AG08395 (cell line): ENCODE results near the gene PCNX1.
"Not testable (repeated sequence)": the region's sequence is repeated elsewhere in the genome, so short reads cannot be mapped to it uniquely, and the experiment has no call there.

Experiments used
- DNase-seq: peaks from one replicate; pipeline ENCODE4 v3.0.0; 2012; ENCODE audit warnings: mixed read lengths, low spot score

The PCNX1 gene

DNA sequence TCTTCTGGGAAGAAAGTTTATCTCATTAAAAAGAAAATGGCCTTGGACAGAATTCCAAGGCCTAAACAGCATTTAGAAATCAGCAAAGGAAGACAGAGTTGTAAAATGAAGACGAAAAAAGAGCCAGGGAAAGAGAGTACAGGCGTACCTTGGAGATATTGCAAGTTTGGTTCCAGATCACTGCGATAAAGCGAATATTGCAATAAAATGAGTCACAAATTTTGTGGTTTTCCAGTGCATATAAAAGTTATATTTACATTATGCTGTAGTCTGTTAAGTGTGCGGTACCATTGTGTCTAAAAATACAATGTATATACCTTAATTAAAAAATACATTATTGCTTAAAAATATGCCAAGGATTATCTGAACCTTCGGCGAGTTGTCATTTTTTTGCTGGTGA, 9.0 kb downstream of the PCNX1 start:
- DNase-seq = no peak

DNA sequence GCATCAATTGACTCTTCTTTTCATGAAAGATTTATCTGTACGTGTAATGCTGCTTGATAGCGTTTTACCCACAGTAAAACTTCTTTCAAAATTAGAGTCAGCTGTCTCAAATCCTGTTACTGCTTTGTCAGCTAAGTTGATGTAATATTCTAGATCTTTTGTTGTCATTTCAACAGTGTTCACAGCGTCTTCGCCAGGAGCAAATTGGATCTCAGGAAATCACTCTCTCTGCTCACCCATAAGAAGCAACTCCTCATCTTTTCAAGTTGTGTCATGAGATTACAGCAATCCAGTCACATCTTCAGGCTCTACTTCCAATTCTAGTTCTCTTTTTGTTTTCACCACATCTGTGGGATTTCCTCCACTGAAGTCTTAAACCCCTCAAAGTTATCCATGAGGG, 9.5 kb downstream of the PCNX1 start:
- DNase-seq = no peak

DNA sequence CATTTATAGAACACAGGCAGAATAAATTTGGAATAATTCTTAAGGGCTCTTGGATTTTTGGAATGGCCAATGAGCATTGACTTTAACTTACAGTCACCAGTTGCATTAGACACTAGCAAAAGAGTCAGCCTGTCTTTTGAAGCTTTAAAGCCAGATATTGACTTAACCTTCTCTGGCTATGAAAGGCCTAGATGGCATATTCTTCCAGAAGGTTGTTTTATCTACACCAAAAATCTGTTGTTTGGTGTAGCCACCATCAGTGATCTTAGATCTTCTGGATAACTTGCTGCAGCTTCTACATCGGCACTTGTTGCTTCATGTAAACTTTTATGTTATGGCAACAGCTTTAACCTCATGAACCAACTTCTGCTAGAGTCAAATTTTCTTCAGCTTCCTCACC, 10.4 kb downstream of the PCNX1 start:
- DNase-seq = no peak

DNA sequence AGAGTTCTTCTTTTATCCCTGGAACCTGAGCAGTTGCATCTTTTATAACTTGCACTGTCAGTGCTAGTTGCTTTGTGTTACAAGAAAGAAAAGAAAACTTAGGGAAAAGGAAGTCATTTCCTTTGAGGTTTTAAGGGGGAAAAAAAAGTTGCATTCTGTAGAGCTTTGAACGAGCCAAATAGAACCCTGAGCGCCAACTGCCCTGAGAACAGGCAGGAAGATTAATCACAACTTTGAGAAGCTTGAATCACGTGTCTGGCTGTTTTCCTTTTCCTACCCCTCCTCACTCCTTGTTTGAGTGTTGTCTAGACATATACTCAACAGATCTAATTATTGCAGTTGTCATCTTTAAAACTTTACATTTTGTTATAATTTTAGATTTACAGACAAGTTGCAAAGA, 12.5 kb downstream of the PCNX1 start:
- DNase-seq = no peak

DNA sequence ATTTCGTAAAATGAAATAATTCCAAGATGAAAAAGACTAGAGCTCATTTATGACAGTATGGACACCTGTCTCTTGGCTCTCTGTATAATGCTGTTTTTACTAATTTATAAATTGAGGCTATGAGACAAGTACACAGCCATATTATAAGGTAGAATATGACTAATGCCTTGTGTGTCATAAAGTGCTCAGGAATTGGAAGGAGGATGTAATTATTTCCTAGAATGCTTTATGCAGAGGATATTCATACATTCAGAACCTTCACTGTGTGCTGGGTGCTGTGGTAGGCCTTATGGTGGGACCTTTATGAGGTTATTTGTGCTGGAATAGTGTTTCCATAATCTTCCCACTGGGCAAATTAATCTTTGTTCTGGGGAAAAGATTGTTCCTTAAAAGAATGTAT, 13.3 kb downstream of the PCNX1 start:
- DNase-seq = no peak

DNA sequence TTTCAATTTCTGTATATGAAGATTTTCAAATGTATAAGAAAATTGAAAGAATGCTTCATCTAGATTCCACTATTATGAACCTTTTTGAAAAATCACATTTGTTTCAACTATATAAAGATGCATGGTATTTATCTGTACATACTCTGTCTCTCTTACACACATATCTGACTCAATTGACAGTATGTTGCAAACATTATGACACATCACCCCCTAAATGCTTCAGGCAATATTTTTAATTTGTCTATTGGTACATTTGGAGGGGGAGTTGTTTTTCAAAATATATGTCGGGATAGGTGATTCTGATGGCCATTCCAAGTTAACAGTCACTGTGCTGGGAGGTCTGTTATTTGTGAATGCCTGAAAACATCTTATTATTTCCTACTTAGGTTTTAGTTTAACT, 14.4 kb downstream of the PCNX1 start:
- DNase-seq = no peak

DNA sequence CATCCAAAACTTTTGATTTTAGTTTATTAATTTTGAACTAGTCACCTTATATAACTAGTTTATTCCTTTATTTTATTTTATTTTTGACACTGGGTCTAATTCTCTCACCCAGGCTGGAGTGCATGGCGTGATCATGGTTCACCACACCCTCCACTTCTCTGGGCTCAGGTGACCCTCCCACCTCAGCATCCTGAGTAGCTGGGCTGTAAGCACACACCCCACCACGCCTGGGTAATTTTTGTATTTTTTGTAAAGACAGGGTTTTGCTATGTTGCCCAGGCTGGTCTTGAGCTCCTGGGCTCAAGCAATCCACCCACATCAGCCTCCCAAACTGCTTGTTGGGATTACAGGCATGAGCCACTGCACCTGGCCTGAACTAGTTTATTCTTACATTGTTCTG, 17.3 kb downstream of the PCNX1 start:
- DNase-seq = no peak

DNA sequence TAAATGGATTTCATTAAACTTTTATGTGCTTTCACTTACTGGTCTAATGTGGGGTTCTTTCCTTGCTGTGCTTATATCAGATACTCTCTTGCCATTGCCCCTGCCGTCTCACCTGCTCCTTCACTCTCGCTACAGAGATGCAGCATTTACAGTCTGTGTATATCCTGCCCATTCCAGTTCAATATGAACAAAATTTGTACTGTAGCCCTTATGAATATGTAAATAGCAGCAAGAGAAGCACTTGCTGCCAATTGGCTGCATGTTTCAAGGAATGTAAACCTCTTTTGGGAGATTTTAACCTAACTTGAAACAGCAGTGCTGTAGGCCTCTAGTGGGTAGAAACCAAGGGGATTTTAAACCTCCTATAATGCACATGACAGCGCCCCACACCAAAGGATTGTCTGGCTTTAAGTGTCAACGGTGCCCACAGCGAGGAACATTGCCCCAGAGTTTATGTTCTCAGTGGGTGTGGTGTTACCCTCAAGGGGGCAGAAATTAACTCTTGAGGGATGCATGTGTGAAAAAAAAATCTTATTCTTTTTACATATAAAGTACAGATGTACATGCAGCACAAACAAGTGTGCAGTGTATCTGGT, 19.1 kb downstream of the PCNX1 start:
- DNase-seq = no peak

DNA sequence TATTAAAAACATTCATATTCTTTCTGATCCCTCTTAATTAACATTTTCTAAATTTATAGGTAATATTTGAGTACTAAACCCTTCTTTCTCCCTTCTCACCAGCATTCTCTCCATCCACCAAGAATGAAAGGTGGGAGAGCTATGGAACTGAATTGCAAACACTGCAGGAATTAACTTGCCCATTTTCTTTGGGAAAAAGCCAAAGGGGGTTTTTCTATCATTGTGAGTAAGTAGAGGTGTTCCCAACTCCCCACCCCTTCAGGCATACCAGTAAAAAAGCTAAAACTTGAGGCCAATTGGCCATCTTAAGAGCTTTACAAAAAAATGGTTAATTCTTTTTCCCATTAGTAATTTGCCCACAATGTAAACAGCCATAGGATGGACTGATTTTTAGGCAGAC, 23.7 kb downstream of the PCNX1 start:
- DNase-seq = no peak

DNA sequence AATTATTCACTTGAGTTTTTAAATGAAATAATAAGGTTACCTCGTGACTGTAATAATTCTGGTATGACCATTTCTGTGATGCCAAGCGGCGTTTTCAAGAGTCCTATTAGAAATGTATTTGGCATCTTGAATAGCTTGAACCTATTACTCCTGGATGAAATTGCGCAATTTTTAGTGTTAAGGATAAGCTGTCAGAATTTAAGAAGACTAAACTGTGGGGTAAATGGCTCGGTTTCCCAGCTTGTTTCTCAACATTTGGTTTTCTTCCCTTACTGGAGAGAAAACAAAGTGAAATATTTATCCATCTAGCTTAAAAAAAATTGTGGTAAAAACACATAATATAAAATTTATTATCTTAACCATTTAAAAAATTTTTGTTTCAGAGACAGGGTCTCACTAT, 26.8 kb downstream of the PCNX1 start:
- DNase-seq = no peak

DNA sequence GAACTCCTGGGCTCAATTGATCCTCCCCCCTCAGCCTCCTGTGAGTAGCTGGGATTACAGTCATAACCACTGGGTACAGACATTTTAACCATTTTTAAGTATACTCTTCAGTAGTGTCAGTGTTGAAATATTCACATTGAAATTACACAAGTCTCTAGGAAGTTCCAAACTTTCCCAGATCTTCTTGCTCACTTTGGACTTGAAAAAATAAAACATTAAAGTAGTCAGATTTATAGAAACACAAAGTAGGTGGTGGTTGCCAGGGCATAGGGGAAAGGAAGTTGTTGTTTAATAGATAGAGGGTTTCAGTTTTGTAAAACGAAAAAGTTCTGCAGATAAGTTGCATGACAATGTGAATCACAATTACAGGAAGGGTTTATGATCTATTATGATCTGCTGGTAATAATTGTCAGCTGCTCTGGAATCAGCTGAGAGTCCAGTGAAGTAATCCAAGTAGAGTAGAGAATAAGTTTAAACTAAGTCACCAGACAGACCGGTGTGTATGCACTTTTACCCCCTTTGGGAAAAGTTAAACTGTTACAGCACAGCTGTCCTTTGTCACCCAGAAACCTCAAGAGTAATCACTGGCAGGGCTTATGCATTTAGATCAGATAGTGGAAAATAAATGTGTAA, 27.4 kb downstream of the PCNX1 start:
- peak; percentile 53 for DNase-seq

DNA sequence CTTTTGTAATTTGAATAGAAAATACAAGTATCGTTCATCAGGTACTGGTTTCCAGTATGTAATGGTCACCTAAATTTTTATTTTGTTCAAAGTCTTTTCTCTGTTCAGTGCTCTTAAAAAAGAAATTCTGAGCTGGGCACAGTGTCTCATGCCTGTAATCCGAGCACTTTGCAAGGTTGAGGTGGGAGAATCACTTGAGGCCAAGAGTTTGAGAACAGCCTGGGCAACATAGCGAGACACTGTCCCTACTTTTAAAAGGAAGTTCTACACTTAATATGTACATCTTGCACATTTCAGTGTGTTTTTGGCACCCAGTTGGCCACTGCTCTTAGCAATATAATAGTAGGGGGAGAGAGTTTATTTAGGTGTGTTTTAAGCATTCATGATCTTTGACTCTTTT, 27.9 kb downstream of the PCNX1 start:
- no peak for DNase-seq

DNA sequence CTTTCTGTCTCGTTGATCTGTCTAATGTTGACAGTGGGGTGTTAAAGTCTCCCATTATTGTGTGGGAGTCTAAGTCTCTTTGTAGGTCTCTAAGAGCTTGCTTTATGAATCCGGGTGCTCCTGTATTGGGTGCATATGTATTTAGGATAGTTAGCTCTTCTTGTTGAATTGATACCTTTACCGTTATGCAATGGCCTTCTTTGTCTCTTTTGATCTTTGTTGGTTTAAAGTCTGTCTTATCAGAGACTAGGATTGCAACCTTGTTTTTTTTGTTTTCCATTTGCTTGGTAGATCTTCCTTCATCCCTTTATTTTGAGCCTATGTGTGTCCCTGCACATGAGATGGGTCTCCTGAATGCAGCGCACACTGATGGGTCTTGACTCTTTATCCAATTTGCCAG, 32.4 kb downstream of the PCNX1 start:
- DNase-seq = not testable (repeated sequence)

DNA sequence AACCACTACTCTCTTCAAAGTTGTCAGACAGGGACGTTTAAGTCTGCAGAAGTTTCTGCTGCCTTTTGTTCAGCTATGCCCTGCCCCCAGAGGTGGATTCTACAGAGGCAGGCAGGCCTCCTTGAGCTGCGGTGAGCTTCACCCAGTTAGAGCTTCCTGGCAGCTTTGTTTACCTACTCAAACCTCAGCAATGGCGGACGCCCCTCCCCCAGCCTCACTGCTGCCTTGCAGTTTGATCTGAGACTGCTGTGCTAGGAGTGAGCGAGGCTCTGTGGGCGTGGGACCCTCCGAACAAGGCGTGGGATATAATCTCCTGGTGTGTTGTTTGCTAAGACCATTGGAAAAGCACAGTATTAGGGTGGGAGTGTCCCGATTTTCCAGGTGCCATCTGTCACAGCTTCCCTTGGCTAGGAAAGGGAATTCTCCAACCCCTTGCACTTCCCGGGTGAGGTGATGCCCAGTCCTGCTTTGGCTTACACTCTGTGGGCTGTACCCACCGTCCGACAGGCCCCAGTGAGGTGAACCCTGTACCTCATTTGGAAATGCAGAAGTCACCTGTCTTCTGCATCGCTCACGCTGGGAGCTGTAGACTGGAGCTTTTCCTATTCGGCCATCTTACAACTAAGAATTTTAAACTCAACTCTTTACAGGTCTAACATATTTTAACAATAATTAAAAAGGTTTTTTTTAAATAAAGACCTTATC, 34.5 kb downstream of the PCNX1 start:
- DNase-seq = not testable (repeated sequence)

DNA sequence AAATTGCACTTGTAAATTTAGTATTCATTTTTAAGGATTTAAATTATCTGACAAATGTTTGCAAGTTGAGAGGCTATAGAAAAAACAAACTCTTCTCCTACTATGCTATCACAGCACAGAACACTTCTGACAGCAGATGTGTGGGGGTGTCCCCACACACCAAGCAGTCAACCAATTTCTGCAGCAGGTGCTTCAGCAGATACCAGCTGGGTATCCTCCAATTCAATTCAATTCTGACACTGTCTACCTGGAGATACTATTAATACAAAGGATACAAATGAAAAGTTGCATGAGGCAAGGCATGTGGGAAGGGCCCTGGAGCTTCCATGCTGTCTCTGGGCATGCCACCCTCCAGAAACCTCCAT, 35.1 kb downstream of the PCNX1 start:
- DNase-seq = no peak

DNA sequence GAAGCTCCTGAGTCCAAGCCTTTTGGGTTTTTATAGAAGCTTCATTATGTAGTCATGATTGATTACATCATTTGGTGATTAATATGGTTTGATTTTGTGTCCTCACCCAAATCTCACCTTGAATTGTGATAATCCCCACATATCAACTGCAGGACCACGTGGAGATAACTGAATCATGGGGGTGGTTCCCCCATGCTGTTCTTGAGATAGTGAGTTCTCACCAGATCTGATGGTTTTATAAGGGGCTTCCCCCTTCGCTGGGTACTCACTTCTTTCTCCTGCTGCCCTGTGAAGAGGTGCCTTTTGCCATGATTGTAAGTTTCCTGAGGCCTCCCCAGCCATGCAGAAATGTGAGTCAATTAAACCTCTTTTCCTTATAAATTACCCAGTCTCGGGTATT, 35.5 kb downstream of the PCNX1 start:
- not testable (repeated sequence) for DNase-seq

DNA sequence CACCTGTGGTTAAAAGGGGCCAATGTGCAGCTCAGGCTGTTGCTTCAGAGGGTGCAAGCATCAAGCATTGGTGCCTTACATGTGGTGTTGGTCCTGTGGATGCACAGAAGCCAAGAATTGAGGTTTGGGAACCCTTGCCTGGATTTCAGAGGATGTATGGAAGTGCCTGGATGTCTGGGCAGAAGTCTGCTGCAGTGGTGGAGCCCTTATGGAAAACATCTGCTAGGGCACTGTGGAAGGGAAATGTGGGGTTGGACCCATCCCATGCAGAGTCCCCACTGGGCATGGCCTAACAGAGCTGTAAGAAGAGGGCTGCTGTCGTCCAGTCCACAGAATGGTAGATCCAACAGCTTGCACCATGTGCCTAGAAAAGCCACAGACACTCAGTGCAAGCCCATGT, 36.6 kb downstream of the PCNX1 start:
- DNase-seq = no peak

DNA sequence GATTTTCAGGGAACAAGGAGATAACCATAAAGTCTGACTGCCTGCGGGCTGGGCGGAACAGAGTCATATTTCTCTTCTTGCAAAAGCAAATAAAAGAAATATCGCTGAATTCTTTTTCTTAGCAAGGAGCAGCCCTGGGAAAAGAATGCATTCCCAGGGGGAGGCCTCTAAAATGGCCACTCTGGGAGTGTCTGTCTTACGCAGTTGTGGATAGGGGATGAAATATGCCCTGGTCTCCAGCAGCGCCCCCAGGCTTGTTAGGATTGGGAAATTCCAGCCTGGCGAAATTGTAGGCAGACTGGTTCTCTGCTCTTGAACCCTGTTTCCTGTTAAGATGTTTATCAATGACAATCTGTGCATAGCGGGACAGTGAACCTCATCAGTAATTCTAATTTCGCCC, 40.5 kb downstream of the PCNX1 start:
- DNase-seq = no peak

DNA sequence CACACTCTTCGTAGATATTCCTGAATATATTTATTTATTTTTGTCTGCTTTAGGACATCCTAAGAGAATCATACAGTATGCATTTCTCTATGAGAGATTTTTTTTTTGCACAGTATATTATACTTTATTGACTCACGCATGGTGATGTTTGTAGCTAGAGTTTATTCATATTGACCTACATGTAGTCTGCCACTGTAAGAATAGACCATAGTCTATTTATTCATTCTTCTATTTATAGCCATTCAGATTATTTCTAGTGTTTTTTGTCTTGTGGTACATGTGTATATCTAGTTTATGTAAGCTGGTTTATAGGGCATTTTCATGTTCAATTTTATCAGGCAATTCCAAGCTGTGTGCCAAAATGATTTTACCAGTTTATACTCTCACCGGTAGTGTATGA, 45.2 kb downstream of the PCNX1 start:
- no peak for DNase-seq

DNA sequence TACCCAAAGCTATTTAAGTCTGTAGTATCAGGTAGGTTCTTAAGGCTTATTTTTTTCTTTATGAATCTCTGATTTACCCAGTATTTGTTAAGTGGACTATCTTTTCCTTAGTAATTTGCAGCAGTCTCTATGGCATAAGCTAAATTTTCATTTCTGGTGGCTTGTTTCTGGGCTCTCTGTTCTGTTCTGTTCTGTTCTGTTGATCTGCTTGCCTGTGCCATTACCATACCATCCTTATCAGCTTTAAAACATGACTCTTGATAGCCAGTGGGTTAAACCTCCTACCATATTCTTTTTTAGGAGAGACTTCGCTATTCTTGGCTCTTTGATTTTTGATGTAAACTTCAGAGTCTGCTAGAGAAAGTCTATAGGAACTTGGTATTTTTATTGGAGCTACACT, 46.8 kb downstream of the PCNX1 start:
- no peak for DNase-seq

DNA sequence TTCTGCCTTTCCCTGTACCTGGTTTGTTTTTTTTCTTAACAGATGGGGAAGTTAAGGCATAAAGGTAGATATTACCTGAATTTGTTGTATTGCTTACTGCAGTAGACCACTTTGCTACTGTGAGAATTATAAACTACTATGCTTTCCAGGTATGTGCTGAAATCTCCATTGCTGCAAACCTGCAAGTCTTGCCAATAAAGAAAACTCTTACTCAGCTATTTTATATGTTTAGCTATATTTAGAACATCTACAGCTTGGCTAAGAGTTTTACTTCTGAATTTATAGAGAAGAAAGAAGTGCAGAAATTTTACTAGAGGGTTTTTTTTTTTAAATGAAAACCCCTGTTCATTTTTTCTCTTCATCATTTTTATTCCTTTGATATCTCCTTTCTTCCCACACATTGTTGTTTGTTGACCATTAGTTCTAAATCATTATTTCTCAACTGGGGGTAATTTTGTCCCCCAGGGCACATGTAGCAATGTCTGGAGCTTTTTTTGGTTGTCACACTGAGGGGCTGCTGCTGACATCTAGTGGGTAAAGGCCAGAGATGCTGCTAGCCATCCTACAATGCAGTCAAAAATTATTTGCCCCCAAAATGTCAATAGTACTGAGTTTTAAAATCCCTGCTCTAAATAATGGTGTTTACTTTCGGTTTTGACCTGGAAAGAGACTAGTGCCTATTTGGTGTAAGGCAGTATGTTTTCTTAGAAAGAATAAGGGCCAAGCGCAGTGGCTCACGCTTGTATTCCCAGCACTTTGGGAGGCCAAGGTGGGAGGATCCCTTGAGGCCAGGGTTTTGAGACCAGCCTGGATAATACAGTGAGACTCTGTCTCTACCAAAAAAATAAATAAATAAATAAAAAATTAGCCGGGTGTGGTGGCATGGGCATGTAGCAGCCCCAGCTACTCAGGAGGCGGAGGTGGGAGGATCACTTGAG, 48.6 kb downstream of the PCNX1 start:
- peak; percentile 17 for DNase-seq

DNA sequence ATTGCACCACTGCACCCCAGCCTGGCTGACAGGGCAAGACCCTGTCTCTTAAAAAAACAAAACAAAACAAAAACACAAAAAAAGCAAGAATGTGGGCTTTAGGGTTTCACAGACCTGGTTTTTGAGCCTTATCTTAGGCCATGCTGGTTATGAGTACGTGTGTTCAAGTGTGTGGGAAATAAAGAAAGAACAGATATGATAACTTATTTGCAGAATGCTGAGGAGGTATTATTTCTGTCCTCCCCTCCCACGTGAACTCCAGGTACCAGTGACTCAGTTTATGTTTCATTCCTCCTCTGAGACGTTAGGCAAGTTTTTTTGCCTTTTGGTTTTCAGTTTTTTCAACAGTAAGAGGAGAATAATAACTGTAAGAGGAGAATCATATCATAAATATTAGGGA, 49.3 kb downstream of the PCNX1 start:
- DNase-seq = no peak

DNA sequence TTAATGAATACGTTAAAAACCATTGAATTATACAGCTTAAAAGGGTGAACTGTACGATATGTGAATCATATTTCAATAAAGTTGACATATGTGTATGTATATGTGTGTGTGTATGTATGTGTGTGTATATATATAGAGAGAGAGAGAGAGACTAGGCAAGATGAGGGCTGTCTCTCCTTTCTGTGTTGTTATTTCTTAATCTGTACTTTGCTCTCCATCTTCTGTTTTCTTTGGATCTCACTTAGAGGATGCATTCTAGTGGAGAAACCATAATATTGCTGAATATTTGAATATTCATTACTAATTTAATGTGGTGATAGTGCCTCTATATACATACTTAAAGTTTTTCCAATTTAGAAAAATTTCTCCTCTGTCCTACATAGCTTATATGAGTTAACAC, 50.5 kb downstream of the PCNX1 start:
- no peak for DNase-seq
